ENCODE results near the gene TNNT2.

Gene TNNT2

DNA sequence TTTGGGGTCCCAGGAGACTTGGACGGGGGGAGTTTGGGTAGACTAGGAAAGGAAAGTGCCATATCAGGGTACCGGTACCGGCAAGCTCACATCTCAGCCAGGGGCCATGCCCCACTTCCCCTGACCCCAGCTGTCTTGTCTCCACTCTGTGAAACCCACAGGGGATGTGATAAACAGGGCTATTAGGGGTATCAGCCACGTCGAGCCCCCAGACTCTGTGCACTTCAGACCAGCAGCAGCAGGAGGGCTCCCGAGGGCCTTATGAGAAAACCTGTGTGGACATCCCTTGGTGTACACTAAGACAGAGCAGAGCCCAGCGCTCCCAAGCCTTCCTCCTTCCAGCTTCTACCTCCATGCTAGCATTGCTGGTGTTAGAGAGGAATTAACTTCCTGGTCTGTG, 46.3 kb downstream of the TNNT2 start:
- DNase-seq: no peak

DNA sequence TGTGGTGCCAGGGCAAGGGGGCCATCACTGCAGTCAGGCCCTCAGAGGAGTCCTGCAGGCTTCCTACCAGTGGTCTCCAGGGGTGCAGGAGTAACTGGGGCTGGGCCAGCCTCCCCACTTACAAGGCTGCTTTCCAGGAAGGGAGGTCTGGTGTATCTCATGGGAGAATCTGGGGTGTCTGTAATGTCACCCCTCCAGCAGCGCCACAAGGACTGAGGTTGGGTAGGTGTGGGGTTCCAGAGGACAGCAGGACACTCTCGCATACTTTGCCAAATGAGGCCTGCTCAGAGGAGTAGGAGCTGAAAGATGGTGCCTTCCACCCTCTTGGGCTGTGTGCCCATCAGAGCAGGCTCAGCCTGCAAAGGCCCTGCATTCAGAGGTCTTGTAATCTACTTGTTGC, 46.9 kb downstream of the TNNT2 start:
- no peak for DNase-seq

DNA sequence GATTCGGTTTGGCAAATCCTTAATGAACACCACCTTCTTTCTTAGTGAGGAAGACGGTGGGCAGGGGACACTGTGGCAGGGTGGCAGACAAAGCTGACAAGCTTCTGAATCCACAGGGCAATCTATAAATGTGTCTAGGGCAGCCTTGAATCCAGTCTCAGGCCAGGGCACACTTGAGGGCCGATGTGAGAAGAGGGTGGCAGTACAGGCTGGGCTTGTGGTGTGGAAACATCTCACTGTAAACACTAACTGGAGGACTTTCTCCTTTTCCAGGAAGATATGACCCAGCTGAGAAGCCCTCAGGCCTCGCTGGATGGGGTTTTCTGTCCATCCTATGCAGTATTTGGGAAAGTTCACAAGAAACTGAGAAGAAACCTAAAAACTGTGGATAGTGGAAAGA, 47.7 kb downstream of the TNNT2 start:
- DNase-seq: no peak

DNA sequence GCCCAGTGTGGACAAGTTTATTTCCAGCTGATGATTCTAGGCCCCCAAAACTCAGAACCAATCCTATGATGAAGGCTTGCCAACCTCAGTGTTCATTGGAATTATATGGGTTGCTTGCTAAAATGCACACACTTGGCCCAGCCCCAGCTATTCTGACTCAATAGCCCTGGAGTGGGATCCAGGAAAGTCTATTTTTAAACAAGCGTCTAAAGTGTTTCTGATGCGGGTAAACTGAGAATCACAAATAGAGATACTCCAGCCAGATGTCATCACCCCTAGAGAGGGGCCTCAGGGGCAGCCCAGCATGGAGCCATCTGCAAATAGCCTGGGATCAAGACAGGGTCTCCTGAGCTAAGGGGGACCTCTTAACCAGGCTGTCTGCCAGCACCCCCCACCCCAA, 48.2 kb downstream of the TNNT2 start:
- no peak for DNase-seq

DNA sequence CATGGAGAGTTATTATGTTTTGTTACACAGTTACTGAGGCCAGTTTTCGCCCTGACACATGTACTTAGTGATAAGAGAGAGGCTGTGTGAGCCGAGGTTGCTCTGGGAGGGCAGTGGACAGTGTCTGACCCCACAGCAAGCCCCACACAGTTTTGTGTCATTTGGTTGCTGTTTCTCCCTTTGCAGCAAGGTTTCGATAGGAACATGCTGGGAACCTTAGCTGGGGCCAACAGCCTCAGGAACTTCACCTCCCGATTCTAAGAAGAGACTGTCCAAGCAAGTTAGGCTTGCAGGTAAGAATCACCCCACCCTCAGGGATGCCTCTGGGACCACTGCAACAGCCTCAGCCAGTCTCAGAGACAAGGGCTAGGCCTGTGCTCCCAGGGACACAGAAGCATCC, 48.9 kb downstream of the TNNT2 start:
- DNase-seq: no peak

DNA sequence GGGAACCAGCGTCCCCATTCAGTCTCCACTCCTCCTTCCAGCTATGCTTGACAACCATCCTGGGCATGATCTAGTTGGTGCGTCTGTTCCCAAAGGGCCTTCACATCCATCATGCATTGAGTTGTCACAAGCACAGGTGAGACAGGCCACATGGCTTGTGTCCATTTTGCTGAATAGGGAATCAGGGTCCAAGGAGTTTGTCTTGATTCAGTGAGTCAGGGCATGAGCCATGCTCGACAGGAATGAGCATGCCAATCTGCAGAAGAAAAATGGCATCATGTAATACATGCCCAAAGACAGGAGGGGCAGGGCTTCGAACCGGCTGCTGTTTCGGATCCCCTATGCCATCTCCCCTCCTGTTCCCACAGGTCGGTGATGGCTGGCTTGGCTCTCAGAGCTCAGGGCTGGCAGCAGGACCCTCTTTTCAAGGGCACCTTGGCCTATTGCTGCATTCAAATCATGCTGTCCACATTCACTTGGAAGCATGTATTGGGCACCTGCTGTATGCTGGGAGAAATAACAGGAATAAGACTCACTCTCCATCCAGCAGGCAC, 49.7 kb downstream of the TNNT2 start:
- DNase-seq: peak; percentile 5

DNA sequence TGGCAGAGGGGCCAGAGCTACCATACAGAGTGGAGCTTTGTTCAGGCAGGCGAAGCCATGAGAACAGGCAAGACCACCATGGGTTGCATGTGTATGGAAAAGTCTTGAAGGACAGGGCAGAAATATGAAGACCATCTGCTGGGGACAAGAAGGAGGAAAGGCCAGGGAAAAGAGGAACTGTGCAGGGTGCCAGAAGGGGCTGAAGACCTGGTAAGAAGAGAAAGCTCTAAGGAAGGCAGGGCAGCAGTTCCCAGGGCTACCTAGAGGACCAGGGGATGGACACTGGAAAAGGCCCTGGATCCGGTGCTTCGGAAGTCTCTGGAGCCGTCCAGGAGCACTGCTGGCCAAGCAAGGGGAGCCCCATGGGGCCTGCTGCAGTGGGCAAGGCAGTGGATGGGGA, 50.8 kb downstream of the TNNT2 start:
- no peak for DNase-seq

DNA sequence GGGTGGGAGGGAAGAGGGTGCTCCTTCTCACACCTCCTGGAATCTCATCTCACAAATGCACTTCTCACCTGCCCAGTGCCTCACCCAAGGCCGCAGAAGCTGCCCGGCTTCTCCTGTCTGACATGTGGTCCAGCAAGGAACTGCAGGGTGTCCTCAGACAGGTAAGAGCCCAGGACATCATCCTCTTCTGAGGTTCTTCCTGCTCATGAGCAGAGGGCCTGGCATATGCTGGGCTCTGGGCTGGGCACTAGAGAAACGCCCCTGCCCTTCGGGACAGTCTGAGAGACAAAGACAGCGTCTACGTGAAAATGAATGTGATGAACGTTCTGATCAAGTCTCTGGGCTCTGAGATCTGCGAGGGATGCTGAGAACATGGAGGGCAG, 51.8 kb downstream of the TNNT2 start:
- DNase-seq: no peak

DNA sequence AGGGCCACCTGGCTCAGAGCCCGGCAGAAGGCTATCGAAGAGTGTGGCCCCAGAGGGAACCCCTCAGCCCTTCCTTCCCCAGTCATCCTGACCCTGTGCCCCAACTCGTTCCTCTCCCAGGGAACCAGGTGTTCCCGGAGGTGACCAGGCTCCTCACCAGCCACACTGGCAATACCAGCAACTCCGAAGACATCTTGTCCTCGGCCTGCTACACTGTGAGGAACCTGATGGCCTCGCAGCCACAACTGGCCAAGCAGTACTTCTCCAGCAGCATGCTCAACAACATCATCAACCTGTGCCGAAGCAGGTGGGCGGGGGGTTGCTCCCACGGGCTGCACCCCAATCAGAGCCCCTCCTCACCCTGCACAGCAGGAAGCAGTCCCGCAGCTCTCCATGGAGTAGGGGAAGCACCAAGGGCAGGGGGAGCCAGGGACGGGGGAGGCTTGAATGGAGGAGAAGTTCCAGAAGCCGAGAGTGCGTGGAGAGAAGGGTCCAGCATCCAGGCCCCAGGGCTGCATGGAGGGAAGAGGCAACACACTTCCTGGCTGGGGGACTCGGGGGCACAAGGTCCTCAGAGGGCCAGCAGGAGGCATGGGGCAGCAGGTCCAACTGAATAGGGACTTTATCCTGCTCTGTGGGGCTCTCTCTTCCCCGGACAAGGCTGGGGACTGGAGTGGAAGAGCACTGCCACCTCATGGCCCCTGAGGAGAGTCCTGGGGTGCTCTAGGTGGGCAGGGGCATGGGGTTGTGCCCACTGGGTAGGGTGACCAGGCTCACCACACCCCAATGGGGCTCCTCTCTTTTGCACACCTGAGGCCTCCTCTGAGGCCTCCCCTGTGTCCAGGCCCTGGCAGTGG, 52.4 kb downstream of the TNNT2 start:
- DNase-seq: no peak

DNA sequence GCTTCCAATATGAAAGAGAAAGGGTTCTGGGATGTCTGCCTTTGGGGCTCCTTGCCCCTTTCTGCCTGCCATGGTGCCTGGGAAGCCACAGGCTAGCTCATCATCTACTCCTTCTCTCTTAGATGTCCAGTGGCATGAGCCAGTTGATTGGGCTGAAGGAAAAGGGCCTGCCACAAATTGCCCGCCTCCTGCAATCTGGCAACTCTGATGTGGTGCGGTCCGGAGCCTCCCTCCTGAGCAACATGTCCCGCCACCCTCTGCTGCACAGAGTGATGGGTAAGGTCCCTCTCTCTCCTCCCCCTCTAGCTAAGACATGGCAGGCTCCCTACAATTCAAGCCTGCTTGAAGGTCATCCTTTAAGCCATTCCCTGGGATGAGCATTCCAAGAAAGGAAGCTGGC, 53.2 kb downstream of the TNNT2 start:
- DNase-seq: no peak

DNA sequence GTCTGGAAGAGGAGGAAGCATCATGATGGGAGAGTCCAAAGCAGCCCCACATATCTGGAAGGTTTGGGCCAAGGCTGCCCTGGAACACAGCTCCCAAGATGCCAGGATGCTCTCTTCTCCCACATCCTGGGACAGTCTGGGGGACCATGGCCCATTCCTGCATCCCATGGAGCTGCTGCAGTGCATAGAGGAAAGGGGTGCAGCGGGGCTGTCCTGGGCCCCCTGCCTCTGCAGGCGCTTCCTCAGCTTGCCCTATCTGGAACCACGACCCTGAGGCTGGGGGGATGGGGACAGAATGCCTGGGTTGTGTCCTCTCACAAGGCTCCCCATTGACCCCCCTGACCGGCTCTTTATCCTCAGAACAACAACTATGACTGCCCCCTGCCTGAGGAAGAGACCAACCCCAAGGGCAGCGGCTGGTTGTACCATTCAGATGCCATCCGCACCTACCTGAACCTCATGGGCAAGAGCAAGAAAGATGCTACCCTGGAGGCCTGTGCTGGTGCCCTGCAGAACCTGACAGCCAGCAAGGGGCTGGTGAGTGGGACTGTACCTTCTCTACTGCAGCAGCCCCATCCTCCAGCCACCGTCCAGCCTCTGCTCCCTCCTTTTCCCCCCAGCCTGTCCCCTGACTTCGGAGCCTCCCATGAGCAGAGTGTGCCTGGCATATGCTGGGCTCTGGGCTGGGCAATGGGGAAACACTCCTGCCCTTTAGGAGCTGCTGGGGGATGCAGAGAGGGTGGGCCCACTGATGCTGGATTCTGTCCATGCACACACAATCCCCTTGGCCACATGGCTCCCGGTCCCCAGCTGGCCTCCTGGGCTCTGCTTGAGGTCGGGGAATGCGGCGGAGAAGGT, 54.6 kb downstream of the TNNT2 start:
- no peak for DNase-seq

DNA sequence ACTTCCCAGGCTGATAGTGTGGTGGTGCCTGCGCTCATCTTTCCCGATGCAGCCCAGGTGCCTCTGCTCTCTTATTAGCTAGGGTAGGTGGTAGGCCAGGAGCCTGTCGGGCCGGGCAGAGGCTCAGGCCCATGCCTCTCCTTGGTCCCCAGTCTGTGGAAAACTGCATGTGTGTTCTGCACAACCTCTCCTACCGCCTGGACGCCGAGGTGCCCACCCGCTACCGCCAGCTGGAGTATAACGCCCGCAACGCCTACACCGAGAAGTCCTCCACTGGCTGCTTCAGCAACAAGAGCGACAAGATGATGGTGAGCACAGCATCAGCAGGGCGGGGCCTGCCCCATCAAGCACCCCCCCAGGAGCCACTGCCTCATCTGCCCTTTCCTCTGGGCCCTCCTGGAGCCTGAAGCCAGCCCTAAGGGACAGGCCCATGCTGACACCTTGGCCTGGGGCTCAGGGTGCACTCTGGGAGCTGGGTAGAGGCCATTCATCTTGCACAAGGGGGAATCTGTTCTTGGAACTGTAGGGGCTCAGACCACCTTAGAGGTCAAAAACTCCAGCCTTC, 55.6 kb downstream of the TNNT2 start:
- DNase-seq: peak; percentile 4

DNA sequence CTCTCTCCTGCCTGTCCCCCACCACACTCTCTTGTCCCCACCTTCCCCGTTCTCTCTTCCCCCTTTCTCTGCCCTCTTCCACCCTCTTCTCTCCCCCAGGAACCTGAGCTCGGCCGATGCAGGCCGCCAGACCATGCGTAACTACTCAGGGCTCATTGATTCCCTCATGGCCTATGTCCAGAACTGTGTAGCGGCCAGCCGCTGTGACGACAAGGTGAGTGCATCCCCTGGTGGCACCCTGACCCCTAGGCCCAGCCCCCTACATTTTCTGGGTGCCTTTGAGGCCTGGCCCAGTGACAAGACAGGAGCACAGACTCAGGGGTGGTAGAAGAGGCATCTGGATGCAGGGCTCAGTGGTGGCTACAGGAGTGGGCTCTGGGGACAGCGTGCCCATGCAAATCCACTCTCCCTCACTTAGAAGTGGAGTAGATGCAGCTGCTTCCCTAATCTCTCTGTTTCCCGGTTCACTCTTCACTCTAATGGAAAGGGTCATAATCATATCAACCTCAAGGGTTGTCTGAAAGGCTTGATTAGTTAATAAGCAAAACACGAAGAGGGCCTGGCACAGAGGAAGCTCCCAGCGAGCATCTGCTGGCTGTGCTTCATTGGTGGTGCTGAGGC, 57.2 kb downstream of the TNNT2 start:
- peak; percentile 15 for DNase-seq

DNA sequence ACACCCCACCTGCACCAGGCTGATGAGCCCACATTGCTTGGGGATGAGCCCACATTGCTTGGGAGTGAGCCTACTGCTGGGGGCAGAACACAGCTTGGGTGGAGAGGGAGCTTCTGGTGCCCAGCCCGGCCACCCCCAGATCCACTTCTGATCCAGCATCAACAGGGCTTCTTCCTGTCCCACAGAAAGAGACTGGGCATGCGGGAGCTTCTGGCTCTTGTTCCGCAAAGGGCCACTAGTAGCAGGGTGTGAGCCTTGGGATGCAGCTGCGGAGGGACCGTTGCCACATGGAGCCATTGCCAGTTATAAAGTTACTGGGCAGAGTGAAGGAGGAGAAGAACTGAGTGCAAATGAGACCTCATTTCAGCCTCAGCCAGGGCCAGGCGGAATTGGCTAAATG, 57.8 kb downstream of the TNNT2 start:
- DNase-seq: peak; percentile 6

DNA sequence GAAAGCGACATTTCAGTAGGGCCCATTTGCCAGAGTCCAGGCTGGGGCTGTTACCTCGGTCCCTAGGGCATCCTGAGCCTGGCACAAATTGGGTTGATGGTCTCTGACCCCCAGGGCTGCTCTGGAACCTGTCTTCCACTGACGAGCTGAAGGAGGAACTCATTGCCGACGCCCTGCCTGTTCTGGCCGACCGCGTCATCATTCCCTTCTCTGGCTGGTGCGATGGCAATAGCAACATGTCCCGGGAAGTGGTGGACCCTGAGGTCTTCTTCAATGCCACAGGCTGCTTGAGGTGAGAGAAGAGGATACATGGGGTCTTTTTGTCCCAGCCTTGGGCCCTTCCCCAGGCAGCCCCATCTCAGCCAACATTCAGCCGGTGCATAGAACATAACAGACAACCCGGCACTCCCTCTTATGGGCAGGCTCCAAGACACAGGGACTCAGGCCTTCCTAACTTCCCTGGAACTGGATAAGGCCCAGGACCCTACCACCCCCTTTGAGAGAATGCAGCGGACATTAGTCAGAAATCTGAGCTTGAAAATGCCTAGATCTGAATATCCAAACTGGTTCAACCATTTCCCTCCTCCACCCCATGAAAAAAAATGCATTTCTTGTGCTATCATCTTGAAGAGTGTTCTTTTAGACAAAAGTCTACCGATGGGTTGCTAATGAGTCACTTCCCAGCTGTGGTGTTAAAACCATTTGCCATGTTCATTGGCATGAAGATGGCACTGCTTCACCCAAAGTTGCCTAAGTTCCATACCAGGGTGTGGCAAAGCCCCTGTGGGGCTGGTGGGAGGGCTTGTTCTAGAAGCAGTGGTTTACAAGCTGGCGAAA, 58.8 kb downstream of the TNNT2 start:
- DNase-seq: peak; percentile 5

DNA sequence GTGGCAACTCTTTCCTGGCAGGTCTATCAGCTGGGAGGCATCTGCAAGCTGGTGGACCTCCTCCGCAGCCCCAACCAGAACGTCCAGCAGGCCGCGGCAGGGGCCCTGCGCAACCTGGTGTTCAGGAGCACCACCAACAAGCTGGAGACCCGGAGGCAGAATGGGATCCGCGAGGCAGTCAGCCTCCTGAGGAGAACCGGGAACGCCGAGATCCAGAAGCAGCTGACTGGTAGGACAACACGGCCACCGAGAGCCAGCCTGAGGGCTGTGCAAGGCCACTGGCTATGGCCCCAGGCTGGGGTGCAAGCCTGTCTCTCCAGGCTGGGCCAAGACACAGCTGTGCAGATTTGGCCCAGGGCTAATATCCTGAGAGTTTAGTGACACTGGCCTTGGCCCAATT, 59.9 kb downstream of the TNNT2 start:
- DNase-seq: peak; percentile 2

DNA sequence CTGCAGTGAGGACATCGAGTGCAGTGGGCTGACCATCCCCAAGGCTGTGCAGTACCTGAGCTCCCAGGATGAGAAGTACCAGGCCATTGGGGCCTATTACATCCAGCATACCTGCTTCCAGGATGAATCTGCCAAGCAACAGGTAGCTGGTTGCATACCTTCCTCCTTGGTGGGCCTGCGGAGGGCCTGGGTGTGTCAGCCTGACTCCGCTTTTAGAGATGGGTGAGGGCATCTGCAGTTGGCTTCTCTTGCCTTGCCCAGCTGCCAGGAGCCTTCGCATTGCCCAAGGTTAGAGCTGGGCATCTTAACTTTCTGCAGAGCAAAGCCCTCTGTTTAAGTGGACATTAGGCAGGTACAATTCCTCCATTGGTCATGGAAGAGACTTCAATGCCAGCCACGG, 60.9 kb downstream of the TNNT2 start:
- no peak for DNase-seq

DNA sequence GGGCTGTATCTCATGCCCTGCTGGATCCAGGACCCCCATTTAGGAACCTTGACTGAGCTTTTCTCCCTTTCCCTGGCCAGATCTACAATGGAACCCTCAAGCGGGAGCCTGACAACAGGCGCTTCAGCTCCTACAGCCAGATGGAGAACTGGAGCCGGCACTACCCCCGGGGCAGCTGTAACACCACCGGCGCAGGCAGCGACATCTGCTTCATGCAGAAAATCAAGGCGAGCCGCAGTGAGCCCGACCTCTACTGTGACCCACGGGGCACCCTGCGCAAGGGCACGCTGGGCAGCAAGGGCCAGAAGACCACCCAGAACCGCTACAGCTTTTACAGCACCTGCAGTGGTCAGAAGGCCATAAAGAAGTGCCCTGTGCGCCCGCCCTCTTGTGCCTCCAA, 64.4 kb downstream of the TNNT2 start:
- no peak for DNase-seq

DNA sequence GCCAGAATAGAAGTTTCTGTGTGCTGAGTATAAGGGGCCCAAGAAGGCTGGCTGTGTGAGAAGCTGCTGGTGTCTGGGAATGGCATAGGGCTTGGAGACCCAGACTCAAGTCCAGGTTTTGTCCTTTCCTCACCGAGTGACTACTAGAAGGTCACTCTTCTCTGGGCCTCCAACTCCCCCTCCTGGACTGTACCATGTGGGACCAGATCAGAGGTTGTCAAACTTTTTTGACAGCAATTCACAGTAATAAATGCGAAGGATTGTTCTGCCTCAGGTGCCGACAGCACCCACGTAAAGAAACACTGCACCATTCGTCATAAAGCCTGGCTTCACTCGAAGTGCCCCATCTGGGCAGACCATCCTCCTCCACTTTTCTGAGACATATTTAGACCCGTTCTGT, 65.2 kb downstream of the TNNT2 start:
- no peak for DNase-seq

DNA sequence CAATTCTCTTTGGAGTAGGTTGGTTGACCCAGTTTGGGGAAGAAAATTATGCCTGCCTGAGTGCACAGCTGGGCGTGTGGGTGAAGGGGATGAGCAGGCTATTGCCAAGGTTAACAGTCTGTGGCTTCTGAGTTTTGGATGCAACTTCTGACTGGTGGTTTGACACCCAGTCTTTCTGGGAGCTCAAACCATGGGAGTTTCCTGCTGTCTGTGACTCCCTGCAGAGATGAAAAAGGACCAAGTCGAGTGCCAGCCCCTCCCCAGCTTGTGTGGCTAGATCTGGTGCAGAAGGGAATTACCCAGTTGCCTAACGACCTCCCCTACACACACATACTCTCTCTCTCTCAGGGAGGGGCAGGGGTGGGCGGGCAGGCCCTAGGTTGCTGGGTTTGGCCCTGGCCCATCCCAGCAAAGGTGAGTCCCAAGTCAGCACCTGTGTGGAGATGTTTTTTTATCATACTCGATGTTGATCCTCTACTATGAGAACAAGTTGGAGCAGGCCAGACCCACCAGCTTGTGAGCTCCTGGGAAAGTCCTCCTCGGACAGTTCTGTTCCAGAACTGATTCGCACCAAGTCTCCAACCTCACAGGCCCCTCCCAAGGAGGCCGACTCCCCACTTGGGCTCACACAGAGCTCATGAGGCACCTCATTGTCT, 66.0 kb downstream of the TNNT2 start:
- no peak for DNase-seq

DNA sequence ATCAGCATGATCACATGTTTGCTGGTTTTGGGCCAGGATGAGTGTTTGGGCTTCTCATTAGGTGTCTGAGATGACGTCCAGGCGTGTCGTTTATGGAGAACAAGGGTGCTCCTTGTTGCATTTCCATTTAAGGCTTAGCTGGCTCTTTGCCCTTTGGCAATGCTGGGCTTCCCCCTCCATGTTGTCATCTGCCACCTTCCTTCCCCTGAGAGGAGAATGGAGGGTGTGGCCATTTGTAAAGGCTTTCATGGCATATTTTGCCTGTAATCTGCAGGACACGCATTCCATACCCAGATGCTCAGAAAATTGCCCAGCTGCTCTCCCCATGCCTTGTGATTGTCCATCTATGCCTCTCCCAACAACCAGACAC, 66.5 kb downstream of the TNNT2 start:
- DNase-seq: peak; percentile 75
